GM06990 (cell line): Measurements from ENCODE around the gene NPR2.

ENCODE experiments used
- DNase-seq: peaks from one replicate; pipeline ENCODE4 v3.0.0-alpha.2; 2011; ENCODE audit not compliant: insufficient read length; ENCODE audit errors: extremely low read depth
- H3K27me3 ChIP-seq: replicated peaks from 2 replicates; pipeline ENCODE4 v1.6.0; 2011; ENCODE audit warnings: low read length; ENCODE audit not compliant: control insufficient read depth, insufficient read depth
- H3K36me3 ChIP-seq: 2 replicates; pipeline ENCODE4 v1.5.1; 2011; ENCODE audit warnings: low read length; ENCODE audit not compliant: control insufficient read depth, insufficient read depth
- H3K4me3 ChIP-seq: replicated peaks from 2 replicates; pipeline ENCODE4 v1.5.1; 2011; ENCODE audit warnings: low read depth, mild to moderate bottlenecking, control low read depth, low read length
- TF ChIP-seq, protein P1 (sequence below): IDR thresholded peaks from 2 replicates; pipeline ENCODE4 v1.5.1; 2011; ENCODE audit warnings: low read length, control low read depth, mild to moderate bottlenecking, inconsistent platforms; ENCODE audit not compliant: insufficient read depth, poor library complexity, severe bottlenecking

NPR2 gene

DNA sequence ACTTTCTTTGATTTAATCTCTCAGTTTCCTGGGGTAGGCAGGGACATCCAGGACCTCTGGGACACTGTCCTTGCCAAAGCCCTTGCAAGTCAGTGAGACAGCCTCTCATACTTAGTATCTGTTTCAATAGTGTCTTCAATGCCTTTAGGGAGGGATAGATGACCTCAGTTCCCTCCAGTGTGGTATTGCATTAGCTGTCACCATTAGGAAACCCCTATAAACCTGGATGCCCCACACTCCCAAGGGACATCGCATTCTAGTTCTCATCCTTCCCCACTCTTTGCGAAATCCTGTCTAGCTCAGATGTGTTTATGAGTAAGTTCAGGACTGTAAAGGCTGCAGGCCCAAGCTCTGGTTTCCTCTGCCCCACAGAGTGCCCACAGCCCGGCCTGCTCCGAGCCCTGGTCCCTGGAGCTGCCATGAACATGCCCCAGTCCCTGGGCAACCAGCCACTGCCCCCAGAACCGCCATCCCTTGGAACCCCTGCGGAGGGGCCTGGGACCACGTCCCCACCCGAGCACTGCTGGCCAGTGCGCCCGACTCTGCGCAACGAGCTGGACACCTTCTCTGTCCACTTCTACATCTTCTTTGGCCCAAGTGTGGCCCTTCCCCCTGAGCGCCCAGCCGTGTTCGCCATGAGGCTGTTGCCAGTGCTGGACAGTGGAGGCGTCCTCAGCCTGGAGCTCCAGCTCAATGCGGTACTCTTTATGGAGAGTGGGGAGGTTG lies 50.8 kb downstream of the NPR2 start:
- no peaks in the 10 kb centered on the region for H3K36me3 ChIP-seq
- H3K4me3 ChIP-seq: no peak overlapping the region
- no peaks in the 10 kb centered on the region for H3K27me3 ChIP-seq
- TF ChIP-seq, protein P1, sequence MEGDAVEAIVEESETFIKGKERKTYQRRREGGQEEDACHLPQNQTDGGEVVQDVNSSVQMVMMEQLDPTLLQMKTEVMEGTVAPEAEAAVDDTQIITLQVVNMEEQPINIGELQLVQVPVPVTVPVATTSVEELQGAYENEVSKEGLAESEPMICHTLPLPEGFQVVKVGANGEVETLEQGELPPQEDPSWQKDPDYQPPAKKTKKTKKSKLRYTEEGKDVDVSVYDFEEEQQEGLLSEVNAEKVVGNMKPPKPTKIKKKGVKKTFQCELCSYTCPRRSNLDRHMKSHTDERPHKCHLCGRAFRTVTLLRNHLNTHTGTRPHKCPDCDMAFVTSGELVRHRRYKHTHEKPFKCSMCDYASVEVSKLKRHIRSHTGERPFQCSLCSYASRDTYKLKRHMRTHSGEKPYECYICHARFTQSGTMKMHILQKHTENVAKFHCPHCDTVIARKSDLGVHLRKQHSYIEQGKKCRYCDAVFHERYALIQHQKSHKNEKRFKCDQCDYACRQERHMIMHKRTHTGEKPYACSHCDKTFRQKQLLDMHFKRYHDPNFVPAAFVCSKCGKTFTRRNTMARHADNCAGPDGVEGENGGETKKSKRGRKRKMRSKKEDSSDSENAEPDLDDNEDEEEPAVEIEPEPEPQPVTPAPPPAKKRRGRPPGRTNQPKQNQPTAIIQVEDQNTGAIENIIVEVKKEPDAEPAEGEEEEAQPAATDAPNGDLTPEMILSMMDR: no peak
- no peak for DNase-seq

DNA sequence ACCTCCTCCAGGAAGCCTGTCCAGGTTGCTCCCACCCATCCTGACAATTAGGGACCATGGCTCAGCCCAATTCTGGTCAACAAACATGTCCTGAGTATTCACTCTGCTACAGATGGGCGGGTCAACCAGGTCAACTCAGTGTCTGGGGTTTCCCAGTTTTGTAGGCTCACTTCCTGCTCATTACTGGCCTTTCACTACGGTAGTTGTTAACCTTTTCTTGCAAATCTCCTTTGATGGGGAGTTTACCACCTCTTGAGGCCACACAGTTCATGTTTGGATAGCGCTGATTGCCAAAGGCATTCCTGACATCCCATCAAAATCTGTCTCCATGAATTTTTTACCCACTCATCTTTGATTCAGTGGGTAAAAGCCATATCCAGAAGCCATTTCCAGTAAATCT lies 51.4 kb downstream of the NPR2 start:
- TF ChIP-seq, protein P1: no peak
- no peak overlapping the region for H3K4me3 ChIP-seq
- H3K36me3 ChIP-seq: no peaks in the 10 kb centered on the region
- DNase-seq: peak; percentile 42
- H3K27me3 ChIP-seq: no peaks in the 10 kb centered on the region

DNA sequence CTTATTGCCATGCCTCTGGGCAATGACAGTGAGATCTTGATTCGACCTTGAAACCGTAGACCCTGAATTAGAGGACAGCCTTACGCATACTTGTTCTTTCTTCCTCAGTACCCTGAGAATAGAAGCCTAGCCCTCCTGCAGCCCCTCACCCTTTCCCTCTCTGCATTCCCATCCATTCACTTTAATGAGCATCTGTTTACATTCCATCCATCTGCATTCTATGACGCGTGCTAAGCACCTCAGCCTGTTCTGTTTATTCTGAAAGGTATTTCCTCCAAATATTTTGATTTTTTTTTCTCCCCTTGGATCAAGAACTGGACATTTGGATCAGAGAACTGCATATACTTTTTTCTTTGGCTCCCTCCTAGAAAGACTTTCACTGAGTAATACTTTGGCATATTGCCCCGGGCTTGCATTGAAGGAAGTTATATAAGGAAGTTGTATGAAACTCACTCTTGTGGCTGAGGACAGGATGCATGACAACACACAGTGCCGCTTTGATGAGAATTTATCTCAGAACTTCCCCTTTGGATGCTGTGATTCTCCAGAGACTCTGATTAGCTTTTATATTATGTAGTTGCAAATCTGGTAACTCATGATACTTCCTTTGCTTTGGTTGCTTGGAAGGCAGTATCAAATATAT lies 53.4 kb downstream of the NPR2 start:
- Histone ChIP-seq H3K4me3 (no peak overlapping the region), H3K27me3 (no peaks in the 10 kb centered on the region), H3K36me3 (no peaks in the 10 kb centered on the region)
- TF ChIP-seq, protein P1: no peak
- DNase-seq: no peak

DNA sequence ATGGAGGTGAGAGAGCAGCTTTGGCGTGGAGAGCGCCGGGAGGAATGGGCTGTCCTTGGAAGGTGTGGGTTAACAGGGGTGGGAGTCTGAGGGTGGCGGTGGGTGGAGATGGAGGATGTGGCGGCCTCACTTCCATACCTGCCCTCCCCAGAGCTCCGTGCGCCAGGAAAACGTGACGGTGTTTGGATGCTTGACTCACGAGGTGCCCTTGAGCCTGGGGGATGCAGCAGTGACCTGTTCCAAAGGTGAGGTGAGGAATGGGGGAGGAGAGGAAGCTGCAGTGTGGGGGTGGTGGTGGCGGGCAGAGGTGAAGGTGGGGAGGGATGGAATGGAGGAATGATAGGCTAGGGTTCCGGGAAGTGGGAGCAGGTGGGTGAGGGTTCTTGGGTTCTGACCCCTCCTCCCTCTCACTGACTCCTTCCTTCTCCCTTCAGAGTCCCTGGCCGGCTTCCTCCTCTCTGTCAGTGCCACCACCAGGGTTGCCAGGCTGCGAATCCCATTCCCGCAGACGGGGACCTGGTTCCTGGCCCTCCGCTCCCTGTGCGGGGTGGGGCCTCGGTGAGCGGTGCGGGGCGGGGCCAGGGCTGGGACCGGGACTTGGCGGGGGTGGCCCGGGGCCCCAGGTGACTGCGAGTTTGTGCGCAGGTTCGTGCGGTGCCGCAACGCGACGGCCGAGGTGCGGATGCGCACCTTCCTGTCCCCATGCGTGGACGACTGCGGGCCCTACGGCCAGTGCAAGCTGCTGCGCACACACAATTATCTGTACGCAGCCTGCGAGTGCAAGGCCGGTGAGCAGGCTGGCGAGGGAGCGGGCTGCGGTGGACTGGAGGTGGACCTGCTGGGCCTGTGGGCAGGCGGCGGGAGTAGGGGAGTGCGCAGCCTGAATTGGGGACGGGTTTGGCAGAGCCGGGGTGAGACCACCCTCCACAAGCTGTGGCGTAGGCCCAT lies 54.7 kb downstream of the NPR2 start:
- TF ChIP-seq, protein P1: no peak

DNA sequence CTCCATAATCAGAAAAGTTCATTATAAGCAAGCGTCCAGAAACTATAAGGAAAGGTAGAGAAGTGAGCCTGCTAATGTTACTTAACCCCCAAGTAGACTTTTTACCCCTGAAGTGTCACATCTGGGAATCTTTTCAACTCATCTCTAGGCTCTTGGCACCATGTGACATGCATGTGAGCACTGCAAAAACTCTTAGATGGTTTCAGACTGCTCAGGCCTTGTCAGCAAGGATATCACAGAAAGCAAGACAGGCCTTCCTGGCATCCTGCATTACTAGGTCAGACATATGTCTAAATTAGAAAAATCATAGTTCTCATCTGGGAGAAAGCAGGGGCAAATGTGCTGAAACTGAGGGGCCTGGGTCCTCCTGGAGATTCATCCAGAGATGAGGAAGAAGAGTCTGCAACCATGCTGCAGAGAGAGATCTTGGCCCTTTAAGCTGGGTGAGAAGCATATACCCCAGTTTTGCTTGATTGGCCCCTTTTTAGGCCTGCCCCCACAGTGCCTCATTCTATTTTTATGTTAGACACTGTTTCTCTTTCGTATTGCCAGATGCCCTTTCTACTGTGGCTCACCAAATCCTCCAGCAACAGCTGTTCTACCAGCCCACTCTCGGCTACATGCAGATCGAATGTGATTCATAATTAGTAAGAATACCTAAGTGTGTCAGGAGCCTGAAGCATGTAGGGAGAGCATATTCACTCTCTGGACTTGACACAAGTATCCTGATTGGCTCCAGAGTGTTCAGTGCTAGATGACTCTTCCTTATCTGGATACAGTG lies 56.6 kb downstream of the NPR2 start:
- Histone ChIP-seq H3K36me3 (no peaks in the 10 kb centered on the region), H3K4me3 (peak overlapping the region; percentile 28), H3K27me3 (no peaks in the 10 kb centered on the region)
- TF ChIP-seq, protein P1: no peak
- DNase-seq: peak; percentile 60

More for the DNA sequence above, 54.7 kb downstream of the NPR2 start:
- H3K36me3 ChIP-seq: no peaks in the 10 kb centered on the region
- H3K27me3 ChIP-seq: no peaks in the 10 kb centered on the region
- H3K4me3 ChIP-seq: no peak overlapping the region
- no peak for DNase-seq
